HG02763 (cell line): Measurements from ENCODE around the gene PNPLA5.
"Not testable (repeated sequence)": the region's sequence is repeated elsewhere in the genome, so short reads cannot be mapped to it uniquely, and the experiment has no call there.

ENCODE experiments used
- ATAC-seq: cut with Tn5 transposase; IDR thresholded peaks from one replicate; pipeline ENCODE4 v1.9.1; 2021; ENCODE audit warnings: mild to moderate bottlenecking, moderate library complexity; ENCODE audit not compliant: unreplicated experiment

PNPLA5 gene, protein sequence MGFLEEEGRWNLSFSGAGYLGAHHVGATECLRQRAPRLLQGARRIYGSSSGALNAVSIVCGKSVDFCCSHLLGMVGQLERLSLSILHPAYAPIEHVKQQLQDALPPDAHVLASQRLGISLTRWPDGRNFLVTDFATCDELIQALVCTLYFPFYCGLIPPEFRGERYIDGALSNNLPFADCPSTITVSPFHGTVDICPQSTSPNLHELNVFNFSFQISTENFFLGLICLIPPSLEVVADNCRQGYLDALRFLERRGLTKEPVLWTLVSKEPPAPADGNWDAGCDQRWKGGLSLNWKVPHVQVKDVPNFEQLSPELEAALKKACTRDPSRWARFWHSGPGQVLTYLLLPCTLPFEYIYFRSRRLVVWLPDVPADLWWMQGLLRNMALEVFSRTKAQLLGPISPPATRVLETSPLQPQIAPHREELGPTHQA

DNA sequence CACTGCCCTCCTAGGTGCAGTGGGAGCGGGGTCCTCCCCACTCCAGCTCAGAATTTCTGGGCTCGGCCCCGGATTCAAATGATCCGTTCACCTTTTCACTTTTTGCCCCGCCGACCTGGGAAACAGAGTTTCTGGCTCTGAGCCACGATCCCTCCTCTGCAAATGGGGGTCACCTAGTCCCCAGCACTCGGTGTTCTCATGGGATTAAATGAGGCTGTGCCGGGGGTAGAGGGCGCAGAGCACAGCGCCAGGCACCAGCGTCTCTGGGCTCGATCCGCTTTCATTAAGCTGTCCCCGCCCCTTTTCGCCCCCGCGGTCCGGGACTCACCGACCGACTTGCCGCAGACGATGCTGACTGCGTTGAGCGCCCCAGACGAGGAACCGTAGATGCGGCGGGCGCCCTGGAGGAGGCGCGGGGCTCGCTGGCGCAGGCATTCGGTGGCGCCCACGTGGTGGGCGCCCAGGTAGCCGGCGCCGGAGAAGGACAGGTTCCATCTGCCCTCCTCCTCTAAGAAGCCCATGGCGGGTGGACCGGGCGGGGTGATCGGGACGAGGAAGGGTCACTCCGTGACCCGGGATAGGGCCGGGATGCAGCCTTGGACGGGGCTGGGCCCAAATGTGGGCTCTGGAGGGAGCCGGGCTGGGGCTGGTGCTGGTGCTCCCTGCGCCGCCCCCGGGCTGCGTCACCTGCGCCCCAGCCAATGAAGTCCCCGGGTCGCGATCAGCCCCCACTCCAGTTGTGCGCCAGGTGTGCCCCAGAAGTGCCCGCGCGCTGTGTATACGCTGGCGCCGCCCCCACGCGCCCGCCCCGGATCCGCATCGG is at the start of gene PNPLA5:
Gene PNPLA5 (minus strand): TSS at position 654 of the 823 bp plus-strand sequence. CDS start 133 bp downstream, at position 521.
- ATAC-seq, result no peak

DNA sequence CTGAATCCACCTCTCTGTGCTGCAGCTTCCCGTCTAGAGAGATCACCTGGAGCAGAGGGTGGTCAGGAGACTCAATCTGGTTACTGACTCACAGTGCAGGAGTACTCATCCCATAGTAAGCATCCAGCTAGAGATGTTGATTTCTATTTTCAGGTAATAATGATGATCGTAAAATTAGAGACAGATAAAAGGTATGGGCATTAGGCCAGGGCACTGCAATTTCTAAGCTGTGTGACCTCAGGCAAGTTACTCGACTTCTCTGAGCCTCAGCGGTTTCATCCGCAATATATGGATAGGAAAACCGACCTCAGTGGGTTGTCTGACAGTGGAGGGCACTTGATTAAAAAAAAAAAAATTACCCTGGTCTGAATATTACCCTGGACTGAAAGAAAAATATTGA is 49.6 kb upstream of the PNPLA5 start:
- ATAC-seq, result no peak

DNA sequence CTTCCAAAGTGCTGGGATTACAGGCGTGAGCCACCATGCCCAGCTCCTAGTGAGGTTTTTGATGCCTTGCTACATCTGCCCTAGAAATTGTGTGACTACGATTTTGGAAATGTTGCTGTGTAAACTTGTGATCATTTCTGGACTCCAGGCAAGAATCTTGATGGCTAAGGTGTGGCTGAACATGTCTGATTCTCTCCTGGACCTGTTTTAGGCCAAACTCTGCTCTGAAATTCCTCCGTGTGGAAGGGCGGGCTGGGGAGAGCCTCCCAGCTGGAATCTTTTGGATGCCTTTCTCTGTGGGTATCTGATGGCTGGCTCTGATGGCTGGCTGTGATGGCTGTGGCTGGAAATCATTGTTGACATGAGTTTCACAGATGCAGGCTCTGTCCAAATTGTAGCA is 40.0 kb upstream of the PNPLA5 start:
- ATAC-seq, result no peak

DNA sequence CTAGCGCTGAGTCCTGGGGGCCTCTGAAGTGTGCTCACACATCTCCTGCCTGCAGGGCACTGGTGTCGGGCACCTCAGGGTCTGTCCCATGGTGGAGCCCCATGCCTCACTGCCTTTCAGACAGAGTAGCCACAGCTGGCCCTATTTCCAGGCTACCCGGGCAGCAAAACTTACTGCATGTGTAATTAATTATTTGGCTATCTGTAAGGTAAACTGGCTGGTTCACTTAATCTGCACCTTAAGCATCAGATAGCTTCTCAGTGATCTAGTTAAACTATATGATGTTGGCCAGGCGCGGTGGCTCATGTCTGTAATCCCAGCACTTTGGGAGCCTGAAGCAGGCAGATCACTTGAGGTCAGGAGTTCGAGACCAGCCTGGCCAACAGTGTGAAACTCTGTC is 37.1 kb upstream of the PNPLA5 start:
- ATAC-seq, result no peak

DNA sequence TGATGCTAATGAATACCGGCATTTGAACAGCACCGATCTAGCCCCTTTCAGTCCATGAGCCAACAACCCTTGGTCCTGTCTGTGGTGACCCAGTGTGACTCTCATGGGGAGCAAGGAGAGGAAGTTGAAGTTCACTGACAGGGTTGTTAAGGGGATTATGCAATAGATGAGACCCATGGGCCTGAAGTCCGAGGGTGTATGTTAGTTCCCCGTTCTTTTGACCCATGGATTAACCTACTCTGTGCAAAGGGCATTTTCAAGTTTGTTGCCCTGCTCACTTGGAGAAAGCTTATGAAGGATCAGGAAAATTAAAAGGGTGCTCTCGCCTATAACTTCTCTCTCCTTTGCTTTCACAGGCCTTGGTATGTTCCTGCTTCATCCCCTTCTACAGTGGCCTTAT is 36.7 kb upstream of the PNPLA5 start:
- ATAC-seq, result no peak

DNA sequence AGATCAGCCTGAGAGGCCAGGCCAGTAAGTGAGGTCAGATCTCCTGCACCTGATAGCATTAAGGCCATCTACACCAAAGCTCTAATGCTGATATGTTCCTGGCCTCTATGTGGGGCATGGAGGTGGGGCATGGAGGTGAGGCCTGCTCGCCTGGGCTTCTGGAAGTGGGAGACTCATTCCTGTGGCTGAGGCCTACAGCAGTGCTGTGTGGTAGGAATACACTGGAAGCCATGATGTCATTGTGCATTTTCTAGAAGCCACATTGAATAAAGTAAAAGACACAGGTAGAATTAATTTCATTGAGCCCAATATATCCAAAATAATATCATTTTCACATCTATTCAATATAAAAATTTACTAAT is 34.5 kb upstream of the PNPLA5 start:
- ATAC-seq, result no peak

DNA sequence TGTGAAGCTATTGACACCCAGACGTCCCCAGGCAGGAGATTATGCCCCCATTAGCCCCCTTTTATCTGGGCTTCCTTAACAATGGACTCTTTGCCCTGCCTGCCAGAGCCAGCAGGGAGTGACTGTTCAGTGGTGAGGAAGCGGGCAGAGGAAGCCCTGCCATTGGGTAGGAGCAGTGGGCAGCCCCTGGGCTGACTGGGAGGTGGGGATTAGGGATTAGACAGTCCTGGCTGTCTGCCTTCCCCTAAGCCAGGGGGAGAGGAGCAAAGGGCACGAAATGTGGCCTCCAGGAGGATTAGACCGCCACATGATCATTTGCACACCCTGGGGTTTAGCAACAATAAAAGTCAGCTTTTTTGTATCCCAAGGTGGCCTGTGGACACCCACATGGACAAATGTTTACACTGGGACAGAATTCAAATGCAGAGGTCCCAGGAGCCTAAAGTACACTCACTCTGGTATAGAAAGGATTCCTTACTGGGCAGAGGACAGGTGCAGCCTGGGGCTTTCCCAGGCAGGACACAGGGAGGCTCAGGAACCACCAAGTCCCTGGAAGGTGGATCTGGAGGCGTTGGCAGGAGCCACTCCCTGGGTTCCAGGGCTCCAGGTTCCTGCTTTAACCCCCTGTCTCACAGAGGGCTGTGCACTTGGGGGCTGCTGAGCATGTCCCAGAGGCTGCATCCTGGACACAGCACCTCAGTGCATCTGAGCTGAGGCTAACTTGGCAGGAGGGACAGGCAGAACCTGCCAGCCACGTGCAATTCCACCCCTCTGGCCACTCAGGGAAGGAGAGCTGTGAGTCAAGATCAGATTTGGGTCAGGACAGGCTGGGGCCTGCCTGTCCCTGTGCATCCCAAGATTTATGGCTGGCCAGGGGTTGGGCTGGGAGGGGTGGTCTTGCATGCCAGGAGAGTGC is 33.9 kb upstream of the PNPLA5 start:
- ATAC-seq, result no peak

DNA sequence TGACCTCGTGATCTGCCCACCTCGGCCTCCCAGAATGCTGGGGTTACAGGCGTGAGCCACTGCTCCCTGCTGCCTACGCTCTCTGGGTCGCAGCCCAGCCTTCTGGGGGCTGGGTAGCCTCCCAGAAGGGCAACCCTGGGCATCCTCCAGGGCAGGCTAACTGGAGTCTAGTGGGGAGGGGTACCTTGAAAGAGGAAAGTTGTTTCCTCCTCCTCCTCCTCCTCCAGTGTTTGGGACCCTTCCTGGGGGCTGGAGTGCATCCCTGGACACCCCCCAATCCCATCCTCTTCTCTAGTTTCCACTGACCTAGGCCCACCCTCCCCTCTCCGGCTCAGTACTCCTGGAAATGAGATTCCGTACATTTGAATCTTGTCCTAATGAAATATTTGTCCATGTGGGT is 33.1 kb upstream of the PNPLA5 start:
- ATAC-seq, result no peak

DNA sequence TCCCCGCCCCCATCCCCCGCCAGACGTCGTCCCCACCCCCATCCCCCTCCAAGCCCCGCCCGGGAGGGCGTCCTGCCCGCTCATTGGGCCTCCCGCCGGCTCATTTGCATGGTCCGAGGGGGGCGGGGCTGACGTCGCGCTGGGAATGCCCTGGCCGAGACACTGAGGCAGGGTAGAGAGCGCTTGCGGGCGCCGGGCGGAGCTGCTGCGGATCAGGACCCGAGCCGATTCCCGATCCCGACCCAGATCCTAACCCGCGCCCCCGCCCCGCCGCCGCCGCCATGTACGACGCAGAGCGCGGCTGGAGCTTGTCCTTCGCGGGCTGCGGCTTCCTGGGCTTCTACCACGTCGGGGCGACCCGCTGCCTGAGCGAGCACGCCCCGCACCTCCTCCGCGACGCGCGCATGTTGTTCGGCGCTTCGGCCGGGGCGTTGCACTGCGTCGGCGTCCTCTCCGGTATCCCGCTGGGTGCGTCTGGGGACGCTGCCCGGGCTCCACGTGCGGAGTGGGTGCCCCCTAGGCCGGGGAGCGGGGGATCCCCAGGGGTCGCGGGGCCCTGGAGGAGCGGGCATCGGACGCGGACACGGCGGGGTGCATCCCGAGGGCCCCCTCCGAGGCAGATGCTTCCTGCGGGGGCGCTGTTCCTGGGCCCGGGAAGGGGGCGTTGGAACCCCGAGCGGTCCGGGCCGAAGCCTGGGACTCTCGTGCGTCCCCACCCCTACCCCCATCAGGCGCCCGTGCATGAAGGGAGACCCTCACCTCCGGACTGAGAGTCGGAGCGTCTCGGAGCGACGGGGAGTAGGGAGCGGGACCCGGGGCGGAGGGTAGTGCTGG is 32.0 kb upstream of the PNPLA5 start, which contains the start of gene PNPLA3:
Gene PNPLA3 (plus strand): TSS at position 175 of the 834 bp plus-strand sequence. CDS start 107 bp downstream, at position 282.
- ATAC-seq, result no peak

DNA sequence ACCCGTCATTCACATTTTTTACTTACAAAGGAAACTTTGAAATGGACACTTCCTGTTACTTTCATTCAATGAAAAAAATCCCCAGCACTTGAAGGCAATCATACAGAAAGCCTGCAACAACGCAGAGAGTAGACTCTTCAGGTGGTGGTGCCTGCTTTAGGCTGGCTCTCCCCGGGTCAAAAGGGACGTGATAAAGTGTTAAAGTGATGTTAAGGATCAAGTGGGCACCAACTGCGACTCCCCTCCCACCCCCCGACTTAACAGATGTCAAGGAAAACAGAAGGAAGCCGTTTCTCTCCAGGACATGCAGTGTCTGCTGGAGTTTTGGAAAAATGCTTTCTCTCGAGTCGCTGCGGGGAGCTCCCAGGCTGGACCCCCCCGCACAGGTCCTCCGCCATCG is 31.4 kb upstream of the PNPLA5 start:
- no peak for ATAC-seq

DNA sequence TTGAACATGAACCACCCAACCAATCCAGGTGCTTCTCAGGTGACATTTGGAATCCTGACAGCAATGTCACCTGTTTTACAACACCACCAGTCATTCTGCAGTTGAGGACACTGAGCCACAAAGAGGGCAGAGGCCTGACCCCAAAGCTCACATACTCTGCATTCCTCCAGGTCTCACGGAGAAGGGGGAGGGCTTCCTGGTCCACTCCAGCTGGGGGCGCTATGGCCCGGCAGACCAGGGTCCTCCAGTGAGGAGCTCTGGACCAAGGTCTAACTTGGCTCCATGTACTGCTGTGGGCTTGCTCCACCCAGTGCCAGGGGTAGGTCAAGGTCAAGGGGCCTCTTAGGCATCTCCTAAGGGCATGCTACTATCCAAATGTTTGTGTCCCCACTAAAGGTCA is 30.3 kb upstream of the PNPLA5 start:
- ATAC-seq, result no peak

DNA sequence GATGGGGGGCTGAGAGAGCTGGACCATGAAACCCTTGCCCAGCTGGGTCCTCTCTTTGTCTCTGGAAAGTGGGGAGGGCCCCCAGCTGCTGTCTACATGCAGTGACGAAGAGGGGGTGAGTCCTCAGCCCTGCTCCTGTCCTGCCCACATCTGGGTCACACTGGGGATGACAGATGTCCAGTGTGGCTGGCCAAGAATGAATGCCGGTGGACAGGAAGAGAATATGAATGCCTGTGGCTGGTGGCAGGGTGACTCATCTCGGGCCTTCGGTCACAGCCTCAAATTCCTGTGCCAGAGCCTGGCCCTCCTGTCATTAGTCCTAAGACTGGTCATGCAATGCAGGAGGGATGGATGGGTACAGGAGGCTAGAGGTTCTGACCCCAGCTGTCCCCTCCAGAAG is 29.6 kb upstream of the PNPLA5 start:
- ATAC-seq, result no peak

DNA sequence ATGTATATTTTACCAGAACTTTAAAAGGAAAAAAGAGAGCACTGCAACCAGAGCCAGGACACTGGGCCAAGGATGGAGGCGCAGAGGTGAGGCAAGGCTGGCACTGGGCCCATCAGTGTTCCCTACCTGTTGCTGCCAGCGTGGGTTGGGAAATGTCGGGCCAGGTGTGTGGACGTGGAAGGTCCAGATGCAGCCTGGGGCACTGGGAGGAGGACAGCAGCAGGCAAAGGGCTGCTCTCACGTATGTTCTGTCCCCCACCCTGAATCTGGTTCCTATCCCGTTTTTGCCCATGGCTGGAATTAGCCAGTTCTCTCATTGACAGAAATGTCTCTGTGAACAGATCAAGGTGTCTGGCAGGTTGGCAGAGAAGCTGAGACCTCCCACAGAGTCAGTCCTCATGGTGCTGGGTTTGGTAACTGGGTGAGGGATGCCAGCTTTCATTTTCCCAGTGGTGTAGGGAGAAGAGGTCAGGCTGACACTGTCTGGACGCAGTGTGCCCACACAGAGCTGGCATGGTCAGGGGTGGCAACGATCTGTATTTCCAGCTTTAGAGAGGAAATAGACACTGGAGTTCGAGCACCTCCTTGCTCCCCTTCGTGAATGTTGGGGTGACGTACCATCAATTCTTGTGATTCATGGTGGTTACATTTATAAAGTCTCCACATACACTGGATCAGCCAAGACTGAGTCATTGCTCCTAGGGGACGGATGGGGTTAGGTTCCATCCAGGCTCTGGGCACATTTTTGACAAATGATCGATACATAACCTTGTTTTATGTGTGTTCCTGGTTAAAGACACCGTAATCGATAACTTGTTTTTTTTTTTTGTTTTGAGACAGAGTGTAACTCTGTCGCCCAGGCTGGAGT is 27.5 kb upstream of the PNPLA5 start:
- no peak for ATAC-seq

DNA sequence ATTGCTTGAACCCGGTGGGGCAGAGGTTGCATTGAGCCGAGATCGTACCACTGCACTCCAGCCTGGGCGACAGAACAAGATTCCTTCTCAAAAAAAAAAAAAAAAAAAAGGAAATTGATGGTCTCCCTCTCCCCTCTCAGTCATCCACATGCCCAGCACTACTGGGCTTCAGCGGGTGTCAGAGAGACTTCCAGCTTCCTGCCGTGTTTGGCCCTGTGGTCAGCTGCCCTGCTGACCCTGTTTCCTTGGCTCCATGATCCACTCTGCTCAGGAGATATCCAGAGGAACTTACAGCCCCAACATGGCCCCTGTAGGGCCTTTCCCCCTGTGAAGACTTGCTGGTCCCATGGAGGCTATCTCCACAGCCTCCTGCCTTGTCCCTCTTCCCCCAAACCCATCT is 25.7 kb upstream of the PNPLA5 start:
- ATAC-seq, result no peak

DNA sequence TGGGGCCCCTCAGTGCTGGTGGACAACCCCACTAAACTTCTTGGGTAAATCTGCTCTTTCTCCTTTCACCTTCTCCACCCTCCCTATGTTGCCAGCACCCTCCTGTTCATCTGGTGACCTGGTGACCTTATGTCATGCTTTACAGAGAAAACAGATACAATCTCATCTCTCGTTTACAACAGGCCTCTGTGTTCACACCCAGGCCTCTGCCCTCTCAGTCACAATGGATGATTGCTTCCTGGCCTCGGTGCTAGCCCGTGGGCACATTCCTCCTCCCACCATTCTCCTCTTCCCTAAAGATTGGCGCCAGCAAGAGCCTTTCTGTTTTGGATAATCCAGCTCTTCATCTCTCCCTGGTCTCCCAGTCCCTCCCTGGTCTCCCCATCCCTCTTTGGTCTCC is 19.5 kb upstream of the PNPLA5 start:
- no peak for ATAC-seq

DNA sequence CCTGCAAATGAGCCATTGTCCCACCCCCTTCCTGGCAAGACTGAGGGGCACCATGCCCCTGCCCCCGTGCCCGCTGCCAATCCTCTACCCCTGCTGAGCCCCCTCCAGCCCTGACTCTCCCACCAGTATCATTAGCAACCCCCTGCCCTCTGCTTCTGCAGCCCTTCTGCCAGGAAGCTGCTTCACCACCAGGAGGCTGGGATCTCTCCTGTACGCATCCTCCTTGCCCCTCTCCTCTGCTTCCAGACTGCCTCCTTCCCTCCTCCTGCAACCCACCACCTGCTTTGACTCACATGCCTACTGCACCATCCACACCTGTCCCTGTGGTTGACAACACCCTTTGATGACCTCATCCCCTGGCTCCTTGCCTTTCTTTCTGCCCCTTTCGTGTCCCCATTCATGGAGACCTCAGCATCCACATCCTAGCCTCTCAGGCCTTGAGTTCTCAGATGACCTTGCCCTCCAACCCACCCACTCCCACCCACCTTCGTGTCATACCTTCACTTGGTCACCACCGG is 18.4 kb upstream of the PNPLA5 start:
- no peak for ATAC-seq

DNA sequence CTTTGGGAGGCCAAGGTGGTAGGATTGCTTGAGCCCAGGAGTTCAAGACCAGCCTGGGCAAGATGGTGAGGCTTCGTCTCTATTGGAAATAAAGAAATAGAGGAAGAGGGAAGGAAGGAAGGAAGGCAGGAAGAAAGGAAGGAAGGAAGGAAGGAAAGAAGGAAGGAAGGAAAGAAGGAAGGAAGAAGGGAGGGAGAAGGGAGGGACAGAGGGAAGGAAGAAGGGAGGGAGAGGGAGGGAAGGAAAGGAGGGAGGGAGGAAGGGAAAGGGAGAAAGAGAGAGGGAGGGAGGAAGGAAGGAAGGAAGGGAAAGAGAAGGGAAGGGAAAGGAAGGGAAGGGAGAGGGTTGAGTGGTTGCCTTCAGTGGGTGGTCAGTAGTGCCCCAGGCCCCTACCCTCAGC is 17.9 kb upstream of the PNPLA5 start:
- no peak for ATAC-seq

DNA sequence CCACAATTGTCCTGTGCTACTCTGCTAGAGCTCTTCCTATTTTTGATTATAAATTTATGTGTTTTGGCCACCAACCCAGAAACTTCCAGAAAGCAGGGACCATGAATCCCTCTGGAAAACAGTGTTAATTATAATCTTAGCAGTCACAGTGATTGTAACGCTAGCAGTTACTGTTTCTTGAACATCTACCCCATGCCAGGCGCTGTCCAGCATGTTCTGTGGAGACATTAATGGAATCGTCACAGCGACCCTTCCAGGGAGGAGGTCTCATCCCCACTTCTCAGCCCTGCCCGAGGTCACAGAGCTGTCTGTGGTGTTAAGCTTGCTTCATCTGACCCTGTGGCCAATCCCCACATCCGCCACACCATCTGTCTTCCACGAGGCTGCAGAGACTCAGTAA is 13.9 kb upstream of the PNPLA5 start:
- ATAC-seq, result no peak

DNA sequence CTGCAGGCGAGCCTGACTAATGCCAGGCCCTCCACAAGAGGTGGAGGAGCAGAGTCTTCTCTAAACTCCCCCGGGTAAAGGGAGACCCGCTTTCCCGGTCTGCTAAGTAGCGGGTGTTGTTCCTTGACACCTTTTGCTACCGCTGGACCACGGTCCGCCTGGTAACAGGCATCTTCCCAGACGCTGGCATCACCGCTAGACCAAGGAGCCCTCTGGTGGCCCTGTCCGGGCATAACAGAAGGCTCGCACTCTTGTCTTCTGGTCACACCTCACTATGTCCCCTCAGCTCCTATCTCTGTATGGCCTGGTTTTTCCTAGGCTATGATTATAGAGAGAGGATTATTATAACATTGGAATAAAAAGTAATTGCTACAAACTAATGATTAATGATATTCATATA is 12.6 kb upstream of the PNPLA5 start:
- ATAC-seq, result not testable (repeated sequence)
